ENCODE results near the gene RNF31. TPM values are rescaled to one million over a fixed set of nuclear protein-coding genes. Genes with fewer than 3 reads are reported as not detected.

Gene RNF31
- total and polyA plus RNA-seq, 2 of the 13 experiments (the other 11 are each of a cell fraction or from before 2014, with no cell fraction given): 48.2 to 86.8 TPM

GRCh38 chr14:24102357-24103048, 44.8 kb upstream of the RNF31 start (continued):
- TF ChIP-seq ARID2 (CRISPR knock-in tag; IDR thresholded peaks at IDR 0.05; ENCODE audit: borderline replicate concordance): no peak
- TF ChIP-seq MLXIP (CRISPR knock-in tag; IDR thresholded peaks at IDR 0.05; ENCODE audit: borderline replicate concordance): no peak
- TF ChIP-seq EED (CRISPR knock-in tag; IDR thresholded peaks at IDR 0.05): peak; percentile 49; the same call in 1 of the 2 replicates
- TF ChIP-seq AKNA (CRISPR knock-in tag; IDR thresholded peaks at IDR 0.05; ENCODE audit: borderline replicate concordance): no peak
- TF ChIP-seq ZNF597 (CRISPR knock-in tag; IDR thresholded peaks at IDR 0.05): no peak
- no peak for TF ChIP-seq MYNN (CRISPR knock-in tag; IDR thresholded peaks at IDR 0.05; ENCODE audit: low read depth)
- peak; percentile 25; the same call in 1 of the 2 replicates for TF ChIP-seq SALL1 (CRISPR knock-in tag; IDR thresholded peaks at IDR 0.05)
- TF ChIP-seq NPAS2 (CRISPR knock-in tag; IDR thresholded peaks at IDR 0.05; ENCODE audit: borderline replicate concordance): no peak
- no peak for TF ChIP-seq ZNF430 (CRISPR knock-in tag; IDR thresholded peaks at IDR 0.05)
- no peak for TF ChIP-seq ZUFSP (CRISPR knock-in tag; IDR thresholded peaks at IDR 0.05; ENCODE audit: borderline replicate concordance)
- no peak for TF ChIP-seq KDM5B (CRISPR knock-in tag; IDR thresholded peaks at IDR 0.05; ENCODE audit: borderline replicate concordance)
- TF ChIP-seq BORCS8-MEF2B (CRISPR knock-in tag; IDR thresholded peaks at IDR 0.05): no peak; the same call in 1 of the 2 replicates
- TF ChIP-seq HES4 (CRISPR knock-in tag; IDR thresholded peaks at IDR 0.05; ENCODE audit: borderline replicate concordance): no peak
- TF ChIP-seq XBP1 (CRISPR knock-in tag; IDR thresholded peaks at IDR 0.05): no peak
- peak; percentile 38; the same call in 1 of the 2 replicates for TF ChIP-seq TBX2 (CRISPR knock-in tag; IDR thresholded peaks at IDR 0.05; ENCODE audit: borderline replicate concordance)
- TF ChIP-seq ZNF766 (CRISPR knock-in tag; IDR thresholded peaks at IDR 0.05; ENCODE audit: borderline replicate concordance): no peak
- no peak for TF ChIP-seq ATRX (CRISPR knock-in tag; IDR thresholded peaks at IDR 0.05; ENCODE audit: borderline replicate concordance)

Data from HepG2 (cell line).